ENCODE measurements around the gene SLC13A4. TPM values are rescaled to one million over a fixed set of nuclear protein-coding genes. Genes with fewer than 3 reads are reported as not detected.

Gene SLC13A4
- total and polyA plus RNA-seq, 2 of the 13 experiments (the other 11 are each of a cell fraction or from before 2014, with no cell fraction given): 0.04 TPM; not detected in 1

- TF ChIP-seq ZHX1 (CRISPR knock-in tag; IDR thresholded peaks at IDR 0.05; ENCODE audit: low read depth) (no peak), KAT7 (CRISPR knock-in tag; IDR thresholded peaks at IDR 0.05; ENCODE audit: borderline replicate concordance) (peak; percentile 94; the same call in 1 of the 2 replicates), CCDC6 (CRISPR knock-in tag; IDR thresholded peaks at IDR 0.05) (0 out of 2 replicates have a peak, but pooled peaks have one; percentile 36), E2F5 (CRISPR knock-in tag; conservative IDR thresholded peaks at IDR 0.05) (peak; percentile 70), GFI1 (CRISPR knock-in tag; IDR thresholded peaks at IDR 0.05; ENCODE audit: borderline replicate concordance) (peak; percentile 83; the same call in 1 of the 2 replicates), CBX5 (CRISPR knock-in tag; IDR thresholded peaks at IDR 0.05; ENCODE audit: borderline replicate concordance) (peak; percentile 76; the same call in 1 of the 2 replicates), TEAD3 (CRISPR knock-in tag; optimal IDR thresholded peaks at IDR 0.05; ENCODE audit: borderline replicate concordance) (peak; percentile 76), KDM5B (CRISPR knock-in tag; IDR thresholded peaks at IDR 0.05; ENCODE audit: borderline replicate concordance) (peak; percentile 91), ZNF768 (CRISPR knock-in tag; IDR thresholded peaks at IDR 0.05) (peak; percentile 74), ZBTB38 (CRISPR knock-in tag; IDR thresholded peaks at IDR 0.05) (peak; percentile 81), ZNF569 (CRISPR knock-in tag; IDR thresholded peaks at IDR 0.05; ENCODE audit: borderline replicate concordance) (no peak), MXD3 (CRISPR knock-in tag; IDR thresholded peaks at IDR 0.05) (peak; percentile 73; the same call in 1 of the 2 replicates), ZNF484 (CRISPR knock-in tag; IDR thresholded peaks at IDR 0.05; ENCODE audit: borderline replicate concordance, low read depth) (no peak), MED1 (CRISPR knock-in tag; IDR thresholded peaks at IDR 0.05) (peak; percentile 83), ATF7-NPFF (CRISPR knock-in tag; IDR thresholded peaks at IDR 0.05; ENCODE audit: low read depth) (peak; percentile 87), HNF1A (IDR thresholded peaks at IDR 0.05; ENCODE audit: low read depth) (no peak), HNF1A (CRISPR knock-in tag; IDR thresholded peaks at IDR 0.05; ENCODE audit: borderline replicate concordance) (peak; percentile 63; the same call in 1 of the 2 replicates), HDAC1 (CRISPR knock-in tag; IDR thresholded peaks at IDR 0.05) (peak; percentile 89), KDM5A (IDR thresholded peaks at IDR 0.05; ENCODE audit: borderline replicate concordance, low read length) (peak; percentile 87), ZNF777 (CRISPR knock-in tag; IDR thresholded peaks at IDR 0.05) (peak; percentile 62; the same call in 1 of the 2 replicates), ZNF367 (CRISPR knock-in tag; IDR thresholded peaks at IDR 0.05; ENCODE audit: borderline replicate concordance) (no peak)
Observed at GRCh38 chr7:135662373-135663114, 65.4 kb downstream of the SLC13A4 start, which contains the start of gene STMP1 (continued).

All from HepG2 (cell line).